SK-N-MC (cell line): ENCODE data around the gene IL21R.

Source experiments
- EZH2 ChIP-seq: fragments of 200-600 bp; sonication (generic); IDR thresholded peaks from one replicate; pipeline ENCODE4 v1.6.1; 2017; ENCODE audit warnings: antibody characterized with exemption
- POLR2AphosphoS5 ChIP-seq: IDR thresholded peaks from 2 replicates; pipeline ENCODE4 v1.6.1; 2012; ENCODE audit warnings: mild to moderate bottlenecking, low read depth, low read length, borderline replicate concordance

GRCh38 chr16:27436065-27436464 lies 34.1 kb downstream of the IL21R start:
- TF ChIP-seq POLR2AphosphoS5 = no peak
- TF ChIP-seq EZH2 = no peak
